Stimulated activated CD8-positive, alpha-beta memory T cell treated with anti-CD3 and anti-CD28 coated beads, Interleukin-2, amount 100 ng/mL, for 48 hours (primary cell): ENCODE data around the gene GTF3C6.
"Not testable (repeated sequence)": the region's sequence is repeated elsewhere in the genome, so short reads cannot be mapped to it uniquely, and the experiment has no call there.

Source experiments
- DNase-seq, 2 donors: peaks; one replicate each; pipeline ENCODE4 v3.0.0-alpha.2; 2020; ENCODE audit warnings: low read depth in 2 of 2

Gene GTF3C6

DNA sequence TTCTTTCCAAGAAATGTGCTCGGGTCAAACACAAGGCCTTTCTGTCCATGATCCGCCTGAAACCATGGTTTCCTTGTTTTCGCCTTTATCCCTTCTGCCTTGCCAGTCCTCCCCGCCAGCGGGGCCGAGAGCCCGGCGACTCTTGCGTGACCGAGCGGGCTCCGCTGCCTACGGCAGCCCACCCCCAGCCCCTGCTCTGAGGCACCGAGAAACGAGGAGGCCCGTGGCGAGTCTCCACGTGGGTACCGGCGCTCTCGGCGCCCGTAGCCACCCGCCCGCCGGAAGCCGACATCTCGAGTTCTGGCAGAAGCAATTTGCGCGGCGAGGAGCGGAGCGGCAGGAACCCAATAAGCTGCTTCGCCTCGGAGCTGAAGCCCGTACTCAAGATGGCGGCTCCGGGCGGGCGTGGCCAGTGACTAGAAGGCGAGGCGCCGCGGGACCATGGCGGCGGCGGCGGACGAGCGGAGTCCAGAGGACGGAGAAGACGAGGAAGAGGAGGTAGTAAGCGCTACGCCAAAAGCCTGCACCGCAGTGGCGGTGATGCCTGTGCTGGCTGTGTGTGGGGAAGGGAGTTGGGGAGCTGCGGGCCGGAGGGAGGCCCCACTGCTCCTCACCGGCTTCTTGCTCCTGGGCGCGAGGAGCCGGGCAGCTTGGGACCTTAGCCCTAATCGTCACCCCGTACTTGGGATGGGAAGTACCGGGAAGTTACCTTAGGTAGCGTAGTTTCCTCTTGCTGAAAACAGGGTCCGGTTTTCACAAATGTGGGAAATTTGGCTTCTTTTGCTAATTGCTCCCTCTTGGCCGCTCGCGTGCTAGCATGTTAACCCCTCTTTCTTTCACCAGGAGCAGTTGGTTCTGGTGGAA, at the start of gene GTF3C6:
Gene GTF3C6 (plus strand): TSS at position 378 of the 864 bp plus-strand sequence. CDS start 64 bp downstream, at position 442.
- DNase-seq, result peak; percentile 86

GRCh38 chr6:110930781-110931180, 27.7 kb upstream of the GTF3C6 start:
- DNase-seq, result no peak

- DNase-seq, result no peak
Observed at GRCh38 chr6:110933912-110934311, 24.6 kb upstream of the GTF3C6 start.

DNA sequence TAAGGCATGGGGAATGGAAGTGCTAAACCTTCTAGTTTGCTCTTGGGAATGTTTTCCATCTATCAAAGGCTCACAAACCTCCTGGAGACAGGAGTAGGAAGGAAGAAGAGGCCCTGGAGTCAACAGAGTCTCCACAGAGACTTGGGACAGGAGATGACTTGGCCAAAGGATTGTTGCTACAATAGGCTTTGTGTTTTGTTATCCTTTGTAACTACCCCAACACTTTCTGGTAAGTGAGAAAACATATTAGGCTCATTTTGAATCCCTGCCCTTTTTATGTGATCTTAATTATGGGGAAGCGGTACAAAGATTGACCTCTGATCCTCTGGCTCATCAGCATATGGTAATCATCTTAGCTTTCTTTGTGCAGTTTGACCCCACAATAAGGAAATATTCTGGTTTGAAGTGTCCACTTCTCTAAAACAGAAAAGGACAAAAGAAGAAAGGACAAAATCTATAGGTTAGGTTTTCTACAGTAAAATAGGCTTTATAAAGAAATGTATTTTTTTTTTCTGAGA, 24.1 kb upstream of the GTF3C6 start:
- no peak for DNase-seq

DNA sequence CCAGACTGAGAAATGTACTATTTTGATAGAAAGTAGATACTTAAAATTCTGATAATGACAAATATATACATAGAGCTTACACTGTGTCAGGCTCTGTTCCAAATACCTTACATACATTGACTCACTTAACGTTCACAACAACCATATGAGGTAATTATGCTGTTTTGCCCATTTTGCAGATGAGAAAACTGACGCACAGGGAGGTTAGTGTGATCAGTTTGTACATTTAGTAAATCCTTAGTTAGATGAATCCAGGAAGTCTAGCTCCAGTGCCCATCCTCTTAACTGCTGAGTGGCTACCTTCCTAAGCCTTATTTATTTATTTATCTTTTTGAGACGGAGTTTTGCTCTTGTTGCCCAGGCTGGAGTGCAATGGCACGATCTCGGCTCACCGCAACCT, 23.3 kb upstream of the GTF3C6 start:
- no peak for DNase-seq

- DNase-seq, result no peak
Observed at GRCh38 chr6:110938171-110938570, 20.3 kb upstream of the GTF3C6 start.

- DNase-seq, result no peak
Observed at GRCh38 chr6:110939429-110940200, 18.9 kb upstream of the GTF3C6 start.

GRCh38 chr6:110944681-110945151, 13.8 kb upstream of the GTF3C6 start:
- DNase-seq, result peak in 1 of 2 donors; percentile 6

GRCh38 chr6:110946498-110946897, 12.0 kb upstream of the GTF3C6 start:
- no peak for DNase-seq

- no peak for DNase-seq
Observed at GRCh38 chr6:110949679-110950285, 8.7 kb upstream of the GTF3C6 start.

- DNase-seq, result no peak
Observed at GRCh38 chr6:110950440-110950839, 8.1 kb upstream of the GTF3C6 start.

GRCh38 chr6:110951008-110951407, 7.5 kb upstream of the GTF3C6 start:
- no peak for DNase-seq

GRCh38 chr6:110951986-110952794, 6.3 kb upstream of the GTF3C6 start:
- no peak for DNase-seq

GRCh38 chr6:110953633-110954303, 4.7 kb upstream of the GTF3C6 start:
- no peak for DNase-seq

- DNase-seq, result no peak
Observed at GRCh38 chr6:110960014-110960390, 1.5 kb downstream of the GTF3C6 start.

DNA sequence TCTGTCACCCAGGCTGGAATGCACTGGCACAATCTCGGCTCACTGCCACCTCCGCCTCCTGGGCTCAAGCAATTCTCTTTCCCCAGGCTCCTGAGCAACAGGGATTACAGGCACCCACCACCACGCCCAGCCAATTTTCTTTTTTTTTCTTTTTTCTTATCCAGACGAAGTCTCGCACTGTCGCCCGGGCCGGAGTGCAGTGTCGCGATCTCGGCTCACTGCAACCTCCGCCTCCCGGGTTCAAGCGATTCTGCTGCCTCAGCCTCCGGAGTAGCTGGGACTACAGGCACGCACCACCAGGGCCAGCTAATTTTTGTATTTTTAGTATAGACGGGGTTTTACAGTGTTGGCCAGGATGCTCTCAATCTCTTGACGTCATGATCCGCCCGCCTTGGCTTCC, 4.1 kb downstream of the GTF3C6 start:
- DNase-seq, result not testable (repeated sequence)

DNA sequence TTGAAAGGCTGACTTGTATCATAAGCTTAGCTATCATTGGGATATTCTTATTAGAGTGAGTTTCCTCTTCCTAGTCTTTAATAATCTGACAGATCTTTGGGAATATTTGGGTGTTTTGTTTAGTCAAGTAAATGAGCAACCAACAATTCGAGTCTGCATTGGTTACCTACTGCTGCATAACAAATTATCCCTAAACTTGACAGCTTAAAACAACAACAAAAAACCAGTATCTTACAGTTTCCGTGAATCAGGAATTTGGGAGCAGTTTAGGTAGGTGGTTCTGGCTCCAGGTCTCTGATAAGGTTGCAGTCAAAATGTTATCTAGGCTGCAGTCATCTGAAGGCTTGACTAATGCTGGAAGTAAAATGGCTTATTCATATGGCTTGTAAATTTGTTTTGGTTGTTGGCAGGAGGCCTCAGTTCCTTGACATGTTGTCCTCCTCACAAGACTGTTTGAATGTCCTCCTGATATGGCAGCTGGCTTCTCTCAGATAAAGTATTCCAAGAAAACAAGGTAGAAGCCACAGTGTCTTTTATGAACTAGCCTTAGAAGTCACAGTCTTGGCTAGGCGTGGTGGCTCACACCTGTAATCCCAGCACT, 7.2 kb downstream of the GTF3C6 start:
- no peak for DNase-seq

- not testable (repeated sequence) for DNase-seq
Observed at GRCh38 chr6:110968661-110969060, 10.2 kb downstream of the GTF3C6 start.

- no peak for DNase-seq
Observed at GRCh38 chr6:110971468-110971867, 13.0 kb downstream of the GTF3C6 start.

DNA sequence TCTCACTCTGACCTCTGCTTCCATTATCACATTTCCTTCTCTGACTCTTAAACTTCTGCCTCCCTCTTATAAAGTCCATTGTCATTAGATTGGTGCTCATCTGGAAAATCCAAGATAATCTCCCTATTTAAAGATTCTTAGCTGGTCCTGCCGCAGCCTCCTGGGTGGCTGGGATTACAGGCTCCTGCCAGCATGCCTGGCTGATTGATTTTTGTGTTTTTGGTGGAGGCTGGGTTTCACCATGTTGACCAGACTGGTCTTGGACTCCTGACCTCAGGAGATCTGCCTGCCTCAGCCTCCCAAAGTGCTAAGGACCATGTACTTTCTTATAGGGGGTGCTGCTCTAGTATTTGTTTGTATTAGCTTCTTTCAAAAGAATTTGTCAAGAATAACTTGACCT, 18.1 kb downstream of the GTF3C6 start:
- no peak for DNase-seq
